Cardiac fibroblast (primary cell): ENCODE measurements around the gene XCR1.
"Not testable (repeated sequence)": the region's sequence is repeated elsewhere in the genome, so short reads cannot be mapped to it uniquely, and the experiment has no call there.

Experiments
- DNase-seq, 2 donors: peaks; one replicate each; pipeline versions ENCODE4 v3.0.0 to v3.0.0-alpha.2; 2010; ENCODE audit warnings: low read depth in 2 of 2
- H3K4me3 ChIP-seq, 2 donors: replicated peaks in 1 of 2; 1 replicate in 1 of 2; 2 replicates in 1 of 2; pipeline ENCODE4 v1.5.1; 2011; ENCODE audit warnings: low read depth in 2 of 2, low read length in 2 of 2, mild to moderate bottlenecking in 2 of 2, moderate library complexity in 1 of 2
- TF ChIP-seq, protein P1 (sequence below): IDR thresholded peaks from one replicate; pipeline ENCODE4 v1.5.1; 2011; ENCODE audit warnings: low read depth, mild to moderate bottlenecking, low read length, inconsistent platforms

XCR1 gene

DNA sequence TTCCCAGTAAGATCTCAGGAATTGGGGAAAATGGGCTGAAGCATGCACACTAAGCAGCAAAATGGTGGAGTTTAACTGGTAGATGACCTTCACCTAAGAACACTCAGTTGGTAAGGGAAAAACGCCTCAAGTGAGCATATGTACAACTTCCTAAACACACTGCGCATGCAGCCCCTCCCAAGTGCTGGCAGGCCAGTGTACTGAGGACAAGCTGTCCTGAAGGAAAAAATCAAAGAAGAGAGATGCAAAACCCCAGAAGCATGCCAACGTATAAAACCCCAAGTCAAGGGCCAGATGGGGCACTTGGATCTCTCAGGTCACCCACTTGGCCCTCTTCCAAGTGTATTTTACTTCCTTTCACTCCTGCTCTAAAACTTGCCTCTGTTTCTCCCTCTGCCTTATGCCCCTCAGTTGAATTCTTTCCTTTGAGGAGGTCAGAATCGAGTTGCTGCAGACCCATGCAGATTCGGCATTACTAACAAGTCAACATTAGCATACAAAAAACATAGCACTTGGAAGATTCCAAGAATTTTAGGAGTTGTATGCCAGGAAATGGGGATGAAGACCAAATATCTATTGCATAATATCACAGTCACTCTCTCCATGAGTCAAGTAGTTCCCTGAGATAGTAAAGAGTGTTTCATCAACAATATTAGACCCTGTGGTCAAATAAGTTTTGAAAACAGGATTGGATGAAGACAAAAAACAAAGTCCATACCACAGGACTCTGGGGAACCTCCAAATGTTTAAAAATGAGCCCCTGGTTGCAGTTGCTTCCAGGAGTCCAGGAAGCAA is 20.8 kb downstream of the XCR1 start:
- DNase-seq: peak; percentile 88 to 93
- H3K4me3 ChIP-seq: no peak overlapping the region
- TF ChIP-seq, protein P1, sequence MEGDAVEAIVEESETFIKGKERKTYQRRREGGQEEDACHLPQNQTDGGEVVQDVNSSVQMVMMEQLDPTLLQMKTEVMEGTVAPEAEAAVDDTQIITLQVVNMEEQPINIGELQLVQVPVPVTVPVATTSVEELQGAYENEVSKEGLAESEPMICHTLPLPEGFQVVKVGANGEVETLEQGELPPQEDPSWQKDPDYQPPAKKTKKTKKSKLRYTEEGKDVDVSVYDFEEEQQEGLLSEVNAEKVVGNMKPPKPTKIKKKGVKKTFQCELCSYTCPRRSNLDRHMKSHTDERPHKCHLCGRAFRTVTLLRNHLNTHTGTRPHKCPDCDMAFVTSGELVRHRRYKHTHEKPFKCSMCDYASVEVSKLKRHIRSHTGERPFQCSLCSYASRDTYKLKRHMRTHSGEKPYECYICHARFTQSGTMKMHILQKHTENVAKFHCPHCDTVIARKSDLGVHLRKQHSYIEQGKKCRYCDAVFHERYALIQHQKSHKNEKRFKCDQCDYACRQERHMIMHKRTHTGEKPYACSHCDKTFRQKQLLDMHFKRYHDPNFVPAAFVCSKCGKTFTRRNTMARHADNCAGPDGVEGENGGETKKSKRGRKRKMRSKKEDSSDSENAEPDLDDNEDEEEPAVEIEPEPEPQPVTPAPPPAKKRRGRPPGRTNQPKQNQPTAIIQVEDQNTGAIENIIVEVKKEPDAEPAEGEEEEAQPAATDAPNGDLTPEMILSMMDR: no peak

DNA sequence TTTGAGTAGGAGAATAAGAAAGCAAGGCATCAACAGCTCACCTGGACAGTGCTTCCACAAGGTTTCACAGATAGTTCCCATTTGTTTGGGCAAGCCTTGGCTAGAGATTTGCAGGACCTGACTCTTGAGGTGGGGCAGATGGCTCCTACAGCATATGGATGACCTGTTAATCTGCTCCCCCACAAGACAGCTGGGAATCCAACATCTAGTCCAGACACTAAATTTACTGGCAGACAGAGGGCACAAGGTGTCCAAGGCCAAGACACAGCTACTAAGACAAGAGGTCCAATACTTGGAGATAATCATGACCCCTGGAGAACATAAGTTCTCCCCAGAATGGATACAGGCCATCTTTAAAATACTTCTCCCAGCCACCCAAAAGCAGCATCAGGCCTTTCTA is 23.6 kb downstream of the XCR1 start:
- not testable (repeated sequence) for DNase-seq, H3K4me3 ChIP-seq

DNA sequence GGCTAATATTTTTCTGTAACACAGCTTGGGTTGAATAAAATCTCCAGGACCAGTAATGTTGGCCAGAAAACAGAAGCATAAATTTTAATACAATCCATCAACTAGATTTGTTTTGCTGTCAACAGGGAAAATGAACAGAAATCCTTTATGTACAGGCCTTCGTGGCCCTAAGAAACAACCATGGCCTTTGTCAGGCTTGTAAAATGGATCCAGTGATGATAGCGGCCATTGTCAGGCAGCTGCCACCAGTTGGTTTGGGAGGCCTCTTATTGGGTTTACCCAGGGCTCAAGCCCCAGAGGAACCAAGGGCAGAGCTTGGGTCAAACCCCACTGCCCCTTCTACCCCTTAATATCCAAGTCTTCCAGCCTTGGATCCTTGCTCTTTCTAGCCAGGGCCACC is 26.1 kb downstream of the XCR1 start:
- TF ChIP-seq, protein P1: no peak
- DNase-seq: no peak
- no peak overlapping the region for H3K4me3 ChIP-seq

- TF ChIP-seq, protein P1: no peak
- no peak for DNase-seq
- H3K4me3 ChIP-seq: no peak overlapping the region
Measured at GRCh38 chr3:45997942-45998341, 29.3 kb downstream of the XCR1 start.

DNA sequence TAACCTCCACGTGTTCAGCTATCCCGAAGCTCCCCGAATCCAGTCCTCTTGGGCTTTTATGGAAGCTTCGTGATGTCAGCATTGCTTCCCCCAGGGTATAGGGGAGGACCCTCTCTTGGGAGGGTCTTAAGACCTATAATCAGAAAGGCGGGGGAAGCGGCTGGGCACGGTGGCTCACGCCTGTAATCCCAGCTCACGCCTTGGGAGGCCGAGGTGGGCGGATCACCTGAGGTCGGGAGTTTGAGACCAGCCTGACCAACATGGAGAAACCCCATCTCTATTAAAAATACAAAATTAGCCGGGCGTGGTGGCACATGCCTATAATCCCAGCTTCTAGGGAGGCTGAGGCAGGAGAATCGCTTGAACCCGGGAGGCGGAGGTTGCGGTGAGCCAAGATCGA is 29.8 kb downstream of the XCR1 start:
- not testable (repeated sequence) for DNase-seq, H3K4me3 ChIP-seq

- TF ChIP-seq, protein P1: no peak
- peak within 1 kb of the TSS; percentile 74 to 85 for H3K4me3 ChIP-seq
- peak; percentile 89 to 92 for DNase-seq
Measured at GRCh38 chr3:45995236-45996192, 31.8 kb downstream of the XCR1 start, which contains the start of gene FYCO1. Gene FYCO1, minus strand, starts transcription at chr3:45995824. Its CDS starts 10,914 bp downstream, at chr3:45984910.

- peak overlapping the region; percentile 74 to 85 for H3K4me3 ChIP-seq
- DNase-seq: no peak
- TF ChIP-seq, protein P1: no peak
Measured at GRCh38 chr3:45994419-45995235, 32.7 kb downstream of the XCR1 start.
